HepG2 (cell line): ENCODE data around the gene MTHFR. TPM values are rescaled to one million over a fixed set of nuclear protein-coding genes. Genes with fewer than 3 reads are reported as not detected.

Experiments used
- AGO2 ChIP-seq: fragments of 200-400 bp; formaldehyde crosslinking; optimal IDR thresholded peaks from 2 replicates; pipeline ENCODE3; 2017; ENCODE audit warnings: mild to moderate bottlenecking, low read depth, low read length, moderate library complexity
- BCL6 ChIP-seq: IDR thresholded peaks from 2 replicates; pipeline ENCODE4 v1.6.1; 2016; ENCODE audit warnings: missing genetic modification reagents, missing compliant biosample characterization
- DNMT1 ChIP-seq: sonication (generic); formaldehyde crosslinking; IDR thresholded peaks from 2 replicates; pipeline ENCODE4 v1.5.1; 2020; ENCODE audit warnings: mild to moderate bottlenecking, missing genetic modification reagents
- DNMT3B ChIP-seq: conservative IDR thresholded peaks from 2 replicates; pipeline ENCODE4 v1.6.1; 2016; ENCODE audit warnings: missing biosample characterization, control low read depth
- FOXJ3 ChIP-seq: sonication (generic); formaldehyde crosslinking; IDR thresholded peaks from 2 replicates; pipeline ENCODE4 v1.4.0; 2020; ENCODE audit warnings: missing genetic modification reagents, mild to moderate bottlenecking, borderline replicate concordance
- IRF1 ChIP-seq: sonication (generic); formaldehyde crosslinking; IDR thresholded peaks from 2 replicates; pipeline ENCODE4 v1.4.0; 2020; ENCODE audit warnings: low read depth, mild to moderate bottlenecking, missing genetic modification reagents
- KLF12 ChIP-seq: sonication (generic); formaldehyde crosslinking; IDR thresholded peaks from 2 replicates; pipeline ENCODE4 v1.4.0; 2020; ENCODE audit warnings: missing genetic modification reagents, borderline replicate concordance
- MTF2 ChIP-seq: sonication (generic); formaldehyde crosslinking; IDR thresholded peaks from 2 replicates; pipeline ENCODE4 v1.5.0; 2020; ENCODE audit warnings: missing genetic modification reagents, borderline replicate concordance
- SMAD1 ChIP-seq: sonication (generic); formaldehyde crosslinking; IDR thresholded peaks from 2 replicates; pipeline ENCODE4 v1.4.0; 2020; ENCODE audit warnings: missing genetic modification reagents, low read depth, mild to moderate bottlenecking, borderline replicate concordance
- SRSF9 ChIP-seq: fragments of 200-400 bp; formaldehyde crosslinking; IDR thresholded peaks from 2 replicates; pipeline ENCODE4 v1.6.1; 2018; ENCODE audit warnings: borderline replicate concordance, mild to moderate bottlenecking, low read depth, low read length; ENCODE audit not compliant: insufficient read depth, poor library complexity, severe bottlenecking
- ZBTB38 ChIP-seq: sonication (generic); formaldehyde crosslinking; IDR thresholded peaks from 2 replicates; pipeline ENCODE4 v1.5.1; 2020; ENCODE audit warnings: mild to moderate bottlenecking, missing genetic modification reagents
- ZBTB4 ChIP-seq: sonication (generic); formaldehyde crosslinking; IDR thresholded peaks from 2 replicates; pipeline ENCODE4 v1.4.0; 2020; ENCODE audit warnings: missing genetic modification reagents, mild to moderate bottlenecking, borderline replicate concordance
- ZNF343 ChIP-seq: sonication (generic); formaldehyde crosslinking; IDR thresholded peaks from 2 replicates; pipeline ENCODE4 v1.4.0; 2020; ENCODE audit warnings: mild to moderate bottlenecking, missing genetic modification reagents
- ZNF350 ChIP-seq: sonication (generic); formaldehyde crosslinking; IDR thresholded peaks from 2 replicates; pipeline ENCODE4 v1.4.0; 2020; ENCODE audit warnings: mild to moderate bottlenecking, low read depth, missing genetic modification reagents, borderline replicate concordance
- ZNF616 ChIP-seq: sonication (generic); formaldehyde crosslinking; IDR thresholded peaks from 2 replicates; pipeline ENCODE4 v1.5.0; 2020; ENCODE audit warnings: low read depth, mild to moderate bottlenecking, missing genetic modification reagents
- ZNF775 ChIP-seq: sonication (generic); formaldehyde crosslinking; IDR thresholded peaks from 2 replicates; pipeline ENCODE4 v1.4.0; 2020; ENCODE audit warnings: missing genetic modification reagents, mild to moderate bottlenecking, moderate library complexity, borderline replicate concordance
- ZSCAN12 ChIP-seq: sonication (generic); formaldehyde crosslinking; IDR thresholded peaks from 2 replicates; pipeline ENCODE4 v1.9.0; 2021; ENCODE audit warnings: mild to moderate bottlenecking, missing genetic modification reagents
- polyA plus RNA-seq, 8 experiments: library from polyadenylated mRNA; depleted of rRNA in 3 of 8; stranded (reverse) in 7 of 8; unstranded in 1 of 8; fragments of >200 nt; fragmentation: Illumina TruSeq in 4 of 8; extraction: Trizol in 4 of 8; gene quantifications; 2 replicates each; pipeline versions ENCODE4 v1.2.1 to v1.2.3, GENCODE V29; 2011 to 2016; ENCODE audit warnings: low read depth in 4 of 8, missing spikeins in 1 of 8, mixed read lengths in 1 of 8; ENCODE audit not compliant: insufficient read depth in 1 of 8
- total RNA-seq, 5 experiments: library from RNA; depleted of rRNA; stranded (reverse); fragments of >200 nt; fragmentation: Illumina TruSeq; extraction: Trizol; gene quantifications; 2 replicates each; pipeline ENCODE4 v1.2.3, GENCODE V29; 2016; ENCODE audit warnings: low read depth in 1 of 5
- TF ChIP-seq, protein P1 (sequence below): sonication (generic); formaldehyde crosslinking; IDR thresholded peaks from 2 replicates; pipeline ENCODE4 v1.4.0; 2020; ENCODE audit warnings: missing genetic modification reagents, borderline replicate concordance
- TF ChIP-seq, protein P2 (sequence below): sonication (generic); formaldehyde crosslinking; IDR thresholded peaks from 2 replicates; pipeline ENCODE4 v1.5.0; 2020; ENCODE audit warnings: mild to moderate bottlenecking, missing genetic modification reagents

MTHFR gene
- total and polyA plus RNA-seq, 2 of the 13 experiments (the other 11 are each of a cell fraction or from before 2014, with no cell fraction given): 3.8 to 8.2 TPM

GRCh38 chr1:11802973-11803885 lies 2.5 kb downstream of the MTHFR start (continued):
- TF ChIP-seq SMAD1 (CRISPR knock-in tag): peak; percentile 75; the same call in 1 of the 2 replicates
- peak; percentile 89 for TF ChIP-seq AGO2
- TF ChIP-seq, protein P1, sequence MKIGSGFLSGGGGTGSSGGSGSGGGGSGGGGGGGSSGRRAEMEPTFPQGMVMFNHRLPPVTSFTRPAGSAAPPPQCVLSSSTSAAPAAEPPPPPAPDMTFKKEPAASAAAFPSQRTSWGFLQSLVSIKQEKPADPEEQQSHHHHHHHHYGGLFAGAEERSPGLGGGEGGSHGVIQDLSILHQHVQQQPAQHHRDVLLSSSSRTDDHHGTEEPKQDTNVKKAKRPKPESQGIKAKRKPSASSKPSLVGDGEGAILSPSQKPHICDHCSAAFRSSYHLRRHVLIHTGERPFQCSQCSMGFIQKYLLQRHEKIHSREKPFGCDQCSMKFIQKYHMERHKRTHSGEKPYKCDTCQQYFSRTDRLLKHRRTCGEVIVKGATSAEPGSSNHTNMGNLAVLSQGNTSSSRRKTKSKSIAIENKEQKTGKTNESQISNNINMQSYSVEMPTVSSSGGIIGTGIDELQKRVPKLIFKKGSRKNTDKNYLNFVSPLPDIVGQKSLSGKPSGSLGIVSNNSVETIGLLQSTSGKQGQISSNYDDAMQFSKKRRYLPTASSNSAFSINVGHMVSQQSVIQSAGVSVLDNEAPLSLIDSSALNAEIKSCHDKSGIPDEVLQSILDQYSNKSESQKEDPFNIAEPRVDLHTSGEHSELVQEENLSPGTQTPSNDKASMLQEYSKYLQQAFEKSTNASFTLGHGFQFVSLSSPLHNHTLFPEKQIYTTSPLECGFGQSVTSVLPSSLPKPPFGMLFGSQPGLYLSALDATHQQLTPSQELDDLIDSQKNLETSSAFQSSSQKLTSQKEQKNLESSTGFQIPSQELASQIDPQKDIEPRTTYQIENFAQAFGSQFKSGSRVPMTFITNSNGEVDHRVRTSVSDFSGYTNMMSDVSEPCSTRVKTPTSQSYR: no peak
- TF ChIP-seq ZNF343 (CRISPR knock-in tag): no peak
- TF ChIP-seq ZBTB38: peak; percentile 35; the same call in 1 of the 2 replicates
- no peak for TF ChIP-seq ZNF616 (CRISPR knock-in tag)
- TF ChIP-seq ZNF350 (CRISPR knock-in tag): peak; percentile 54; the same call in 1 of the 2 replicates
- TF ChIP-seq ZSCAN12 (CRISPR knock-in tag): no peak
- no peak for TF ChIP-seq BCL6 (CRISPR knock-in tag)
- TF ChIP-seq MTF2: no peak
- TF ChIP-seq FOXJ3: no peak
- no peak for TF ChIP-seq SRSF9
- TF ChIP-seq, protein P2, sequence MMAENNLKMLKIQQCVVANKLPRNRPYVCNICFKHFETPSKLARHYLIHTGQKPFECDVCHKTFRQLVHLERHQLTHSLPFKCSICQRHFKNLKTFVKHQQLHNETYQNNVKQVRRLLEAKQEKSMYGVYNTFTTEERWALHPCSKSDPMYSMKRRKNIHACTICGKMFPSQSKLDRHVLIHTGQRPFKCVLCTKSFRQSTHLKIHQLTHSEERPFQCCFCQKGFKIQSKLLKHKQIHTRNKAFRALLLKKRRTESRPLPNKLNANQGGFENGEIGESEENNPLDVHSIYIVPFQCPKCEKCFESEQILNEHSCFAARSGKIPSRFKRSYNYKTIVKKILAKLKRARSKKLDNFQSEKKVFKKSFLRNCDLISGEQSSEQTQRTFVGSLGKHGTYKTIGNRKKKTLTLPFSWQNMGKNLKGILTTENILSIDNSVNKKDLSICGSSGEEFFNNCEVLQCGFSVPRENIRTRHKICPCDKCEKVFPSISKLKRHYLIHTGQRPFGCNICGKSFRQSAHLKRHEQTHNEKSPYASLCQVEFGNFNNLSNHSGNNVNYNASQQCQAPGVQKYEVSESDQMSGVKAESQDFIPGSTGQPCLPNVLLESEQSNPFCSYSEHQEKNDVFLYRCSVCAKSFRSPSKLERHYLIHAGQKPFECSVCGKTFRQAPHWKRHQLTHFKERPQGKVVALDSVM (CRISPR knock-in tag): no peak
- TF ChIP-seq ZNF775 (CRISPR knock-in tag): no peak
- no peak for TF ChIP-seq DNMT3B (CRISPR knock-in tag)
- no peak for TF ChIP-seq ZBTB4 (CRISPR knock-in tag)
- TF ChIP-seq IRF1 (CRISPR knock-in tag): no peak
- no peak for TF ChIP-seq DNMT1 (CRISPR knock-in tag)
- TF ChIP-seq KLF12 (CRISPR knock-in tag): 0 out of 2 replicates have a peak, but pooled peaks have one; percentile 14
